Prostate gland (tissue), 2 donors: ENCODE results near the gene VAMP2.

Source experiments
- POLR2A ChIP-seq: fragments of 450-650 bp; IDR thresholded peaks from one replicate; pipeline ENCODE4 v1.6.1; 2016; ENCODE audit warnings: antibody characterized with exemption, mild to moderate bottlenecking
- POLR2AphosphoS5 ChIP-seq: sonication (generic); formaldehyde crosslinking; IDR thresholded peaks from one replicate; pipeline ENCODE4 v1.6.1; 2017; ENCODE audit warnings: antibody characterized with exemption
- TF ChIP-seq, protein P1 (sequence below), 4 experiments: fragments of 200-600 bp in 2 of 4; fragments of 450-650 bp in 2 of 4; sonication (generic) in 2 of 4; IDR thresholded peaks; 1 replicate in 3 of 4; 2 replicates in 1 of 4; pipeline ENCODE4 v1.5.1; 2016 to 2019; ENCODE audit warnings: antibody characterized with exemption in 4 of 4, mild to moderate bottlenecking in 2 of 4, moderate library complexity in 2 of 4

DNA sequence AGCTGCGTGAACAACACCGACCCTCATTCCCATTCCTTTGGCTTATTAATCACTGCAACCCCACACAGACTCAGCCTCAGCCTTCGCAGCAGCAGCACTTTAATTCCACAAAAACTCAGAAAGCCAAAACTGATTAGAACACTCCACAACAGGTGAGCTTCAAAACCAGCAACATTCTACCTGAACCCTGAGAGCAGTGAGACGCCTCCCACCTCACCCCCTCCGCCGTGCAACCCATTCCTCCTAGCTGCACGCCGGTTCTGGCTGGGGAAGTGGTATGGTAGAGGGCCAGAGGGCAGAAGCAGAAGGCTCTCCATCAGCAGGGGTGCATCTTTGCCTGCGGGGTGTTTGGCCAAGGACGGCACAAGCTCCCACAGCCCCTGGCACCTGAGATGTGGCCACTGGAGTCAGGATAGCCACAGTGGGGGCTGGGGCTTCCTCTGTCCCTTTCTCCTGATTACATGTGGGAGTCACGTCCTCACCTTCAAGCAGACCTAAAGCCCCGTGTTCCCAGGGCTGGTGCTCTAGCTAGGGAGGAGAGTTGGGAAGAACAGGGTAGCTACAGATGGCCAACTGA, 25.6 kb upstream of the VAMP2 start:
- TF ChIP-seq, protein P1, sequence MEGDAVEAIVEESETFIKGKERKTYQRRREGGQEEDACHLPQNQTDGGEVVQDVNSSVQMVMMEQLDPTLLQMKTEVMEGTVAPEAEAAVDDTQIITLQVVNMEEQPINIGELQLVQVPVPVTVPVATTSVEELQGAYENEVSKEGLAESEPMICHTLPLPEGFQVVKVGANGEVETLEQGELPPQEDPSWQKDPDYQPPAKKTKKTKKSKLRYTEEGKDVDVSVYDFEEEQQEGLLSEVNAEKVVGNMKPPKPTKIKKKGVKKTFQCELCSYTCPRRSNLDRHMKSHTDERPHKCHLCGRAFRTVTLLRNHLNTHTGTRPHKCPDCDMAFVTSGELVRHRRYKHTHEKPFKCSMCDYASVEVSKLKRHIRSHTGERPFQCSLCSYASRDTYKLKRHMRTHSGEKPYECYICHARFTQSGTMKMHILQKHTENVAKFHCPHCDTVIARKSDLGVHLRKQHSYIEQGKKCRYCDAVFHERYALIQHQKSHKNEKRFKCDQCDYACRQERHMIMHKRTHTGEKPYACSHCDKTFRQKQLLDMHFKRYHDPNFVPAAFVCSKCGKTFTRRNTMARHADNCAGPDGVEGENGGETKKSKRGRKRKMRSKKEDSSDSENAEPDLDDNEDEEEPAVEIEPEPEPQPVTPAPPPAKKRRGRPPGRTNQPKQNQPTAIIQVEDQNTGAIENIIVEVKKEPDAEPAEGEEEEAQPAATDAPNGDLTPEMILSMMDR (IDR thresholded peaks at IDR 0.05), result no peak
- TF ChIP-seq POLR2A (no peak), POLR2AphosphoS5 (no peak)
